ENCODE results near the gene ADARB1. TPM values are rescaled to one million over a fixed set of nuclear protein-coding genes. Genes with fewer than 3 reads are reported as not detected.

ADARB1 gene
- total and polyA plus RNA-seq, 2 of the 4 experiments (the other 2 are of a cell fraction), result 39.8 to 47.3 TPM

DNA sequence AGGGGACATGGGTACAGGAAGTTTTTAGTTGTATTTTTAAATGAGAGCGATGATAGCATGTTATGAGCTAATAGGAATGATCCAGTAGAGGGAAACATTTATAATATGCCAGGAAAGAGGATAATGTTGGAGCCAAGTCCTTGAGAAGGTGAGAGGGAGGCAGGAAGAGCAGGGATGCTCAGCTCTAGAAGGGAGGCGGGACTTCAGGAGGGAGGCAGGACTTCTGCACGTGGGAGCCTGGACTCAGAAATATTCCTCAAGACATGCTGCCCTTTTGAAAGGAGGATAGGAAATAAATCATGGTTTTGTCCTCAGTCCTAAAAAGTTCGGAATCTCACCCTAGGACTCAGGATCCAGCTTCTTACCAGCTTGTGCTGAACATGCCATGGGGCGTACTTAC, 5.9 kb downstream of the ADARB1 start:
- no peaks in the 10 kb centered on the region for H3K9me3 ChIP-seq (ENCODE audit: control insufficient read depth, insufficient read depth, low read length)
- 94% methylated on average over 2 of the region's 5 CpGs; no CpG with 5 or more reads in 1 of the 2 experiments for WGBS, 2 experiments (ENCODE audit: extremely low coverage in 2 of 2, insufficient read length in 1 of 2)
- BruUV-seq (replicated peaks), result no TSS peak
- peaks cover 0 to 87% of the 10 kb centered on the region in 2 experiments; a peak in 3 of 4 replicates for H3K79me1 ChIP-seq (ENCODE audit: low read depth in 1 of 2, low read length in 2 of 2)
- peaks cover 31% of the 10 kb centered on the region for H3K4me1 ChIP-seq (ENCODE audit: control insufficient read depth, insufficient read depth, low read length)
- H3K14ac ChIP-seq (replicated peaks; ENCODE audit: low read depth, low read length), result peak overlapping the region; percentile 32; the same call in 1 of the 2 replicates
- H2AK9ac ChIP-seq (replicated peaks; ENCODE audit: low read depth, low read length, poor library complexity), result peak overlapping the region; percentile 51
- H3K27me3 ChIP-seq (ENCODE audit: control insufficient read depth, insufficient read depth, low read length), result no peaks in the 10 kb centered on the region
- H2BK20ac ChIP-seq (ENCODE audit: low read depth, low read length), result peak overlapping the region; percentile 21; the same call in 1 of the 2 replicates
- intact Hi-C loops (cut with micrococcal nuclease), result no loop called here
- peaks cover 30% of the 10 kb centered on the region for H3K9me1 ChIP-seq (ENCODE audit: insufficient read depth, low read length)
- ChIA-PET CTCF (interaction anchor here (0.9 kb wide), 1 partner anchor 11 kb away, joined by 3 read pairs; no protein-coding TSS in a partner anchor), POLR2A (ENCODE audit: unreplicated experiment) (no interaction called here)
- H3K56ac ChIP-seq (ENCODE audit: extremely low read depth, insufficient read depth, low read length), result no peak overlapping the region
- no peak overlapping the region for H3K4me3 ChIP-seq (ENCODE audit: insufficient read depth, low read depth, low read length)
- no peak overlapping the region for H2BK5ac ChIP-seq (ENCODE audit: low read depth, low read length, poor library complexity, severe bottlenecking)
- no peak overlapping the region for H2BK120ac ChIP-seq (ENCODE audit: low read depth, low read length)
- H3K18ac ChIP-seq (ENCODE audit: low read depth, low read length), result no peak overlapping the region
- peaks cover 89% of the 10 kb centered on the region for H4K20me1 ChIP-seq (ENCODE audit: insufficient read depth, low read length)
- H3K4ac ChIP-seq (ENCODE audit: low read depth, low read length), result peak overlapping the region; percentile 11; the same call in 1 of the 2 replicates
- no peak overlapping the region for H3K27ac ChIP-seq (ENCODE audit: insufficient read depth, low read length)
- no peak overlapping the region for H4K91ac ChIP-seq (ENCODE audit: insufficient read depth, low read depth, low read length)
- dilution Hi-C loops (cut with HindIII; ENCODE audit: low sequenced_read_pairs, unreplicated experiment), result no loop called here
- no peak overlapping the region; the same call in 1 of the 2 replicates for H3K9ac ChIP-seq (ENCODE audit: low read depth, low read length)
- peaks cover 32% of the 10 kb centered on the region for H3K36me3 ChIP-seq (ENCODE audit: control insufficient read depth, insufficient read depth, low read length)
- no peak for TF ChIP-seq RAD21 (IDR thresholded peaks at IDR 0.05; ENCODE audit: low read length)
- TF ChIP-seq MXI1 (IDR thresholded peaks at IDR 0.05; ENCODE audit: borderline replicate concordance, low read depth, low read length), result 0 out of 2 replicates have a peak, but pooled peaks have one; percentile 3
- DNase-seq, result no peak
- H4K5ac ChIP-seq (ENCODE audit: low read depth, low read length), result no peak overlapping the region
- H2AFZ ChIP-seq (replicated peaks; ENCODE audit: low read length, poor library complexity), result no peak overlapping the region
- H3K4me2 ChIP-seq (ENCODE audit: low read depth, low read length), result no peak overlapping the region
- H4K8ac ChIP-seq (ENCODE audit: low read depth in 2 of 2, low read length in 2 of 2), result no peak overlapping the region
- ATAC-seq (ENCODE audit: low read depth), result no peak
- peak overlapping the region; percentile 7; the same call in 1 of the 2 replicates for H3K23ac ChIP-seq (ENCODE audit: low read depth, low read length)
- no peak overlapping the region for H2BK15ac ChIP-seq (ENCODE audit: low read depth, low read length)
- H2AK5ac ChIP-seq (ENCODE audit: low read depth, low read length), result peak overlapping the region; percentile 31; the same call in 1 of the 2 replicates
- in situ Hi-C loops (cut with MboI; ENCODE audit: low sequenced_read_pairs), result no loop called here

All from IMR-90 (cell line).